HepG2 (cell line): ENCODE data around the gene NOTCH4. TPM values are rescaled to one million over a fixed set of nuclear protein-coding genes. Genes with fewer than 3 reads are reported as not detected.
A peak's percentile ranks its signal among the peaks of the same experiment; 100 is the strongest.

Source experiments
- ATAC-seq: fragments of 200-7000 bp; cut with Tn5 transposase; 3 replicates; pipeline ENCODE4 v1.9.1; 2020; ENCODE audit warnings: mild to moderate bottlenecking, moderate library complexity
- BruUV-seq: library from RNA; stranded (reverse); fragments of 400-500 nt; replicated peaks from 2 replicates; lab custom pipeline; 2021; lab: Mats Ljungman, UMichigan
- CTCF ChIA-PET: fragments of 300-600 bp; formaldehyde crosslinking; extraction: SDS; loops from one replicate; lab custom pipeline; 2021; ENCODE audit warnings: low total read pairs, inconsistent platforms, low intra/inter-chr PET ratio; lab: Yijun Ruan, JAX
- POLR2A ChIA-PET: fragments of 350-600 bp; sonication (Branson Sonifier 250); formaldehyde crosslinking; loops from one replicate; lab custom pipeline; 2020; ENCODE audit warnings: antibody characterized with exemption, inconsistent platforms; lab: Yijun Ruan, JAX
- DNase-seq: peaks from one replicate; pipeline ENCODE4 v3.0.0-alpha.2; 2015; ENCODE audit warnings: low spot score
- FAIRE-seq: peaks from 3 replicates; lab custom pipeline; 2011; peaks lifted over from hg19 to GRCh38; lab: Jason Lieb, UNC
- H2AFZ ChIP-seq: one replicate; pipeline ENCODE4 v1.6.1; 2011; ENCODE audit warnings: low read length, inconsistent platforms
- H3K27ac ChIP-seq: fragments of 300-600 bp; 3 replicates; pipeline ENCODE4 v1.8.0; 2011; ENCODE audit warnings: mixed run types, mild to moderate bottlenecking, mixed read lengths, low read length, inconsistent platforms; ENCODE audit not compliant: insufficient read depth; ENCODE audit errors: extremely low read length
- H3K27me3 ChIP-seq, 2 experiments: fragments of 200-600 bp in 1 of 2; 2 replicates in 1 of 2; 3 replicates in 1 of 2; pipeline versions ENCODE4 v1.6.0 to v1.8.0; 2011; ENCODE audit warnings: low read length in 2 of 2, mild to moderate bottlenecking in 2 of 2, moderate library complexity in 2 of 2, inconsistent platforms in 1 of 2; ENCODE audit not compliant: insufficient read depth in 2 of 2, control insufficient read depth in 1 of 2
- H3K36me3 ChIP-seq, 2 experiments: fragments of 200-600 bp in 1 of 2; replicated peaks in 1 of 2; 2 replicates in 1 of 2; 3 replicates in 1 of 2; pipeline versions ENCODE4 v1.5.1 to v1.8.0; 2011; ENCODE audit warnings: low read length in 2 of 2, inconsistent platforms in 1 of 2; ENCODE audit not compliant: insufficient read depth in 2 of 2, control insufficient read depth in 1 of 2
- H3K4me1 ChIP-seq: 2 replicates; pipeline ENCODE4 v1.5.1; 2012; ENCODE audit warnings: low read length, inconsistent platforms; ENCODE audit not compliant: insufficient read depth
- H3K4me2 ChIP-seq: 2 replicates; pipeline ENCODE4 v1.6.0; 2011; ENCODE audit warnings: low read depth, low read length, inconsistent platforms
- H3K4me3 ChIP-seq, 3 experiments: fragments of 200-600 bp in 1 of 3; sonication (generic), shearing (Covaris generic) in 1 of 3; replicated peaks in 1 of 3; 2 replicates each; pipeline ENCODE4 v1.5.1; 2011 to 2016; ENCODE audit warnings: low read length in 3 of 3, inconsistent platforms in 2 of 3, low read depth in 2 of 3, mild to moderate bottlenecking in 2 of 3, control low read depth in 1 of 3, mixed read lengths in 1 of 3; ENCODE audit not compliant: insufficient read depth in 1 of 3
- H3K79me2 ChIP-seq: one replicate; pipeline ENCODE4 v1.6.1; 2011; ENCODE audit warnings: low read length, inconsistent platforms; ENCODE audit not compliant: insufficient read depth
- H3K9ac ChIP-seq: 2 replicates; pipeline ENCODE4 v1.6.0; 2011; ENCODE audit warnings: mild to moderate bottlenecking, low read depth, low read length, inconsistent platforms; ENCODE audit not compliant: insufficient read depth
- H3K9me3 ChIP-seq: 2 replicates; pipeline ENCODE4 v1.5.1; 2012; ENCODE audit warnings: mild to moderate bottlenecking, low read length
- H4K20me1 ChIP-seq: 2 replicates; pipeline ENCODE4 v1.6.0; 2011; ENCODE audit warnings: inconsistent platforms, mild to moderate bottlenecking, low read length, moderate library complexity; ENCODE audit not compliant: insufficient read depth
- ARHGAP35 ChIP-seq: sonication (generic); formaldehyde crosslinking; IDR thresholded peaks from 2 replicates; pipeline ENCODE4 v1.9.0; 2022; ENCODE audit warnings: mild to moderate bottlenecking, inconsistent platforms, moderate library complexity, missing genetic modification reagents, borderline replicate concordance
- HMGA1 ChIP-seq: sonication (generic); formaldehyde crosslinking; conservative IDR thresholded peaks from 2 replicates; pipeline ENCODE4 v1.4.0; 2020; ENCODE audit warnings: missing genetic modification reagents
- KLF16 ChIP-seq, 2 experiments: sonication (generic) in 1 of 2; formaldehyde crosslinking in 1 of 2; IDR thresholded peaks; 2 replicates each; pipeline versions ENCODE4 v1.6.1 to v1.8.0; 2016 to 2023; ENCODE audit warnings: missing genetic modification reagents in 2 of 2, missing compliant biosample characterization in 1 of 2
- MAFK ChIP-seq, 2 experiments: IDR thresholded peaks in 1 of 2; conservative IDR thresholded peaks in 1 of 2; 2 replicates each; pipeline ENCODE4 v1.6.1; 2011; ENCODE audit warnings: improper control_type of control experiment in 2 of 2, low read length in 2 of 2
- RFXAP ChIP-seq: sonication (generic); formaldehyde crosslinking; IDR thresholded peaks from 2 replicates; pipeline ENCODE4 v1.4.0; 2020; ENCODE audit warnings: missing genetic modification reagents, borderline replicate concordance
- ZNF414 ChIP-seq: sonication (generic); formaldehyde crosslinking; IDR thresholded peaks from 2 replicates; pipeline ENCODE4 v1.5.0; 2020; ENCODE audit warnings: missing genetic modification reagents
- ZNF639 ChIP-seq: conservative IDR thresholded peaks from 2 replicates; pipeline ENCODE4 v1.6.1; 2018; ENCODE audit warnings: missing genetic modification reagents
- ZNF687 ChIP-seq: sonication (generic); formaldehyde crosslinking; IDR thresholded peaks from 2 replicates; pipeline ENCODE4 v1.5.1; 2020; ENCODE audit warnings: mild to moderate bottlenecking, missing genetic modification reagents, moderate library complexity
- ZNF878 ChIP-seq: sonication (generic); formaldehyde crosslinking; IDR thresholded peaks from 2 replicates; pipeline ENCODE4 v1.8.1; 2023; ENCODE audit warnings: mild to moderate bottlenecking, missing genetic modification reagents, moderate library complexity
- WGBS: methylation state at CpG from one replicate; pipeline ENCODE4 v1.1.6; 2017; ENCODE audit warnings: low lambda C conversion rate; 5-methylcytosine and 5-hydroxymethylcytosine counted together
- in situ Hi-C: cut with HindIII; loops from 2 replicates; pipeline ENCODE4 v1.10.0; 2017; ENCODE audit warnings: low pct_unique_long_range_greater_than_20kb; ENCODE audit not compliant: extremely low pct_ligation_motif_present
- intact Hi-C: fragments of 100-400 bp; cut with micrococcal nuclease; formaldehyde crosslinking; loops from one replicate; pipeline ENCODE4 v1.10.0; 2022; ENCODE audit not compliant: unreplicated experiment
- polyA plus RNA-seq, 8 experiments: library from polyadenylated mRNA; depleted of rRNA in 3 of 8; stranded (reverse) in 7 of 8; unstranded in 1 of 8; fragments of >200 nt; fragmentation: Illumina TruSeq in 4 of 8; extraction: Trizol in 4 of 8; gene quantifications; 2 replicates each; pipeline versions ENCODE4 v1.2.1 to v1.2.3, GENCODE V29; 2011 to 2016; ENCODE audit warnings: low read depth in 4 of 8, missing spikeins in 1 of 8, mixed read lengths in 1 of 8; ENCODE audit not compliant: insufficient read depth in 1 of 8
- total RNA-seq, 5 experiments: library from RNA; depleted of rRNA; stranded (reverse); fragments of >200 nt; fragmentation: Illumina TruSeq; extraction: Trizol; gene quantifications; 2 replicates each; pipeline ENCODE4 v1.2.3, GENCODE V29; 2016; ENCODE audit warnings: low read depth in 1 of 5

The NOTCH4 gene
- total and polyA plus RNA-seq, 2 of the 13 experiments (the other 11 are each of a cell fraction or from before 2014, with no cell fraction given) = 0.51 to 0.83 TPM

- no peaks in the 10 kb centered on the region for H3K79me2 ChIP-seq
- no peak overlapping the region for H3K9ac ChIP-seq
- in situ Hi-C loops = no loop called here
- DNase-seq = no peak
- intact Hi-C loops = no loop called here
- no TSS peak for BruUV-seq
- no peaks in the 10 kb centered on the region for H3K9me3 ChIP-seq
- no peaks in the 10 kb centered on the region for H4K20me1 ChIP-seq
- no peak overlapping the region for H2AFZ ChIP-seq
- peaks cover 4 to 29% of the 10 kb centered on the region in 2 experiments; a peak in 4 of 5 replicates for H3K27me3 ChIP-seq
- ChIA-PET CTCF (no interaction called here), POLR2A (no interaction called here)
- H3K36me3 ChIP-seq = no peaks in the 10 kb centered on the region
- H3K4me1 ChIP-seq = peaks cover 13% of the 10 kb centered on the region
- TF ChIP-seq MAFK (conservative IDR thresholded peaks at IDR 0.05 in 1 of 2, IDR thresholded peaks at IDR 0.05 in 1 of 2; ENCODE audit: low read length in 2 of 2) (peak; percentile 21 to 55; a peak in 2 of 4 replicates), HMGA1 (no peak), KLF16 (CRISPR knock-in tag; IDR thresholded peaks at IDR 0.05) (no peak)
- TF ChIP-seq, all 625 proteins: peak for 1
- no peak overlapping the region for H3K4me3 ChIP-seq
- no peak overlapping the region for H3K4me2 ChIP-seq
- no peak for FAIRE-seq
- 16% methylated on average over 6 of the region's 9 CpGs for WGBS
- no peak overlapping the region for H3K27ac ChIP-seq
- ATAC-seq = no peak
Measured at GRCh38 chr6:32203426-32204267, 20.2 kb downstream of the NOTCH4 start.

GRCh38 chr6:32202186-32202585 is 21.7 kb downstream of the NOTCH4 start:
- in situ Hi-C loops (no loop called here), intact Hi-C loops (no loop called here)
- 0 out of 2 replicates have a peak, but pooled peaks have one; percentile 9 for TF ChIP-seq ZNF687 (CRISPR knock-in tag)
- TF ChIP-seq ZNF878 (CRISPR knock-in tag) = no peak
- TF ChIP-seq ZNF639 (CRISPR knock-in tag) = no peak
- no peak for TF ChIP-seq ZNF414 (CRISPR knock-in tag)
- no peak for TF ChIP-seq RFXAP (CRISPR knock-in tag)
- no peak for TF ChIP-seq ARHGAP35 (CRISPR knock-in tag)
- Histone ChIP-seq H3K36me3 (no peaks in the 10 kb centered on the region), H3K9me3 (no peaks in the 10 kb centered on the region), H4K20me1 (no peaks in the 10 kb centered on the region), H3K9ac (no peak overlapping the region), H2AFZ (no peak overlapping the region), H3K4me1 (peaks cover 21% of the 10 kb centered on the region), H3K27me3 (peaks cover 4 to 29% of the 10 kb centered on the region in 2 experiments; a peak in 4 of 5 replicates), H3K27ac (no peak overlapping the region), H3K4me3 (no peak overlapping the region), H3K4me2 (no peak overlapping the region), H3K79me2 (no peaks in the 10 kb centered on the region)
- POLR2A ChIA-PET = no interaction called here
- no TSS peak for BruUV-seq
- ATAC-seq (no peak), FAIRE-seq (no peak), DNase-seq (no peak)
- CTCF ChIA-PET = no interaction called here
- WGBS = 50% methylated on average over 8 of the region's 9 CpGs
